GM21367 (cell line): ENCODE measurements around the gene NLRP9.

Source experiments
- ATAC-seq: cut with Tn5 transposase; IDR thresholded peaks from one replicate; pipeline ENCODE4 v1.9.1; 2021; ENCODE audit not compliant: unreplicated experiment

NLRP9 gene

DNA sequence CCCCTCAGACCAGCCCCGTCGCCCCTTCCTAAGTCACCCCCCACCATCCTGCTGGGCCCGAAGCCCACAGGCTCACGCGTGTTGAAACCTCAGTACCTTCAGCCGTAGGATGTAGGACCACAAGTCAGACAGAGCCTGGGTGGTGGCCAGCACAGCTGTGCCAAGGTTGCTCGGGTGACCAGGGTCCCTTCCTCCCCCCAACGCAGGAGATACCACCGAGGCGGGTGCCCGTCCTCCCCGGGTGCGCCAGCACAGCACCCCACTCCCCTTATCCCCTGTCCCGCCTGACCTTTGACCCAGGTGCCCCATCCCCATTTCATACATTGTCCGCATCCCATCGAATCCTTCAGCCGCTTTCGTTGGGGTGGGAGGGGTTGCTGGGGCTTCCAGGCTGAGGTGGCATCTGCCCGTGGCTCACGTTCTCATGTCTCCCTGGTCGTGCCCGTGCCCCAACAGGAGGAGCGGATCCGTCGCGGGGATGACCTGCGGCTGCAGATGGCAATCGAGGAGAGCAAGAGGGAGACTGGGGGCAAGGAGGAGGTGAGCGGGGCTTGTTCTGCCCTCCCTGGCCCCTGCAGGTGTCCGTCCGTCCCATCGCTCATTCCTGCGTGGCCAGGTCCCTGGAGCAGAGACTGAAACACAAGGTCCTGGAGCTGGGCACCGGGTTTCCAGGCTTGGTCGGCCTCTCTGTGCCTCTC lies 48.6 kb downstream of the NLRP9 start:
- ATAC-seq = no peak

GRCh38 chr19:55688422-55689218 lies 49.6 kb downstream of the NLRP9 start:
- ATAC-seq = no peak

DNA sequence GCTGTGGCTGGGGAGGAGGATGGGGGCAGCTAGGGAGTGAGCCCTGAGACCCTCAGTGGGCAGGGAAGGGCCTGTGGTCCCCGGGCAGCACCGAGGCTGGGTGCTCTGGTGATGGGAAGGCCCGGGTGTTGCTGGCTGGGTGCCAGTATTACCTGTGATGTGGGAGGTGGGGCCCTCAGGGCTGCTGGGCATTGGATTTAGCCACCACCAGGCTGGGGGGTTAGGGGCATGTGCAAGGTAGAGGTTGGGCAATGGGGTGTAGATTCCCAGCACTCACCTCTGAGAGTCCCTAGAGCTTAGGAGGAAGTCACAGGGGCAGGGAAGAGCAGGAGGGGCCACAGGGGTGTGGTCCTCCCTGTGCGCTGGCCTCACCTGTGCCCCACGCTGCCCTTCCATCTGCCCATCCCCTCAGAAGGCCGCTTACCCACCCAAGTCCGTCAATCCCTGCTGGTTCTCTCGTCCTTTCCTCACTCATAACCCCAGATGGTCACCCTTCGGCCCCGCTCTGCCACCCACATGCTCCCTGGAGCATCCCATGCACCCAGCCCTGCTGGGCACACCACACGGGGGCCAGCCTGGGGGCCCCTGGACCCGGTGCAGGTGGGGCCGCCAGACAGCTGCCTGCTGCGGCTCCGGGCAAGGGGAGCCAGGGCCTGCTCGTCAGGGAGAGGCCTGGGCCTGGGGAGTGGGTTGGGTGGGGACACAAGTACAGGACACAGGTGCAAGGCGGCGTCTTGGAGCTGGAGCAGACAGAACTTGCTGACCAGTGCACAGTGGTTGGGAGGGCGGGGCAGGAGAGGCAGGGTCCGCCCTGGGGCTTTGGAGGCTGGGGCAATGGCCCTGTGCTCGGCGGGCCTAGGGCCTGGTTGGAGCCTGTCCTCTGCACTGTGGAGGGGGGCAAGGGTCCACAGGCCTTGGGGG lies 50.7 kb downstream of the NLRP9 start:
- no peak for ATAC-seq

DNA sequence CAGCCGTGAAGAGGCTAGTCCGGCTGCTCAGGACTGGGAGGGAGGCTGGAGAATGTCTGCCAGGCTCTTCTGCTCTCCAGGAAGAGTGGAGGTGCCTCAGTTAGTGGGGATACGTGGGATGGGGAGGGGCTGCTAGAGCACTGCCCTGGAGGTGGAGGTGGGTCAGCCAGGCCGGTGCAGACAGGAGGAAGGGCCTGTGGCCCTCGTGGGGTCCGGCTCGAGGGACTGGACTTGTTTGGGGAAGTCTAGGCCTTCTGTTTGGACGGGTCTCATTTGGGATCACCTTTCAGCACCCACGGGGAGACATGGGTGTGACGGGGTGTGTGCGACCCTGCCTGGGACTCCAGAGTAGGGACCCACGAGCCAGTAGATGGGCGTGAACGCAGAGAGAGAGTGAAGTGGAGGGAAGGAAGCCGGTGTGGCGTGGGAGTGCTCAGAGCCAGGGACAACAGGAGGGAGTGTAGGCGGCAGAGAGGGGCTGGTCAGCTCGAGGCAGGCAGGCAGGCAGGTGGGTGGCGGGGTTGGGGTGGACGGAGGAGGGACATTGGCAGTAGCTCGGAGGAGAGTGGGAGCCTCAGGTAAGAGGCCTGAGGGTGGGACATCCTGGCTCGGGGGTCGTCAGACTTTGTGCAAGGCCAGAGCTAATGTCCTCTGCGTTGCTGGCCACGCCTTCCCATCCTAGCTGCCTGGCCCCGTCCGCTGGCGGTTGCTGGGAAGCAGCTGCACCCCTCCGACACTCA lies 51.7 kb downstream of the NLRP9 start:
- no peak for ATAC-seq

- ATAC-seq = no peak
These were observed 52.4 kb downstream of the NLRP9 start for GRCh38 chr19:55685776-55686175.

GRCh38 chr19:55684946-55685681 lies 53.1 kb downstream of the NLRP9 start:
- no peak for ATAC-seq

GRCh38 chr19:55683449-55684261 lies 54.5 kb downstream of the NLRP9 start:
- ATAC-seq = no peak

DNA sequence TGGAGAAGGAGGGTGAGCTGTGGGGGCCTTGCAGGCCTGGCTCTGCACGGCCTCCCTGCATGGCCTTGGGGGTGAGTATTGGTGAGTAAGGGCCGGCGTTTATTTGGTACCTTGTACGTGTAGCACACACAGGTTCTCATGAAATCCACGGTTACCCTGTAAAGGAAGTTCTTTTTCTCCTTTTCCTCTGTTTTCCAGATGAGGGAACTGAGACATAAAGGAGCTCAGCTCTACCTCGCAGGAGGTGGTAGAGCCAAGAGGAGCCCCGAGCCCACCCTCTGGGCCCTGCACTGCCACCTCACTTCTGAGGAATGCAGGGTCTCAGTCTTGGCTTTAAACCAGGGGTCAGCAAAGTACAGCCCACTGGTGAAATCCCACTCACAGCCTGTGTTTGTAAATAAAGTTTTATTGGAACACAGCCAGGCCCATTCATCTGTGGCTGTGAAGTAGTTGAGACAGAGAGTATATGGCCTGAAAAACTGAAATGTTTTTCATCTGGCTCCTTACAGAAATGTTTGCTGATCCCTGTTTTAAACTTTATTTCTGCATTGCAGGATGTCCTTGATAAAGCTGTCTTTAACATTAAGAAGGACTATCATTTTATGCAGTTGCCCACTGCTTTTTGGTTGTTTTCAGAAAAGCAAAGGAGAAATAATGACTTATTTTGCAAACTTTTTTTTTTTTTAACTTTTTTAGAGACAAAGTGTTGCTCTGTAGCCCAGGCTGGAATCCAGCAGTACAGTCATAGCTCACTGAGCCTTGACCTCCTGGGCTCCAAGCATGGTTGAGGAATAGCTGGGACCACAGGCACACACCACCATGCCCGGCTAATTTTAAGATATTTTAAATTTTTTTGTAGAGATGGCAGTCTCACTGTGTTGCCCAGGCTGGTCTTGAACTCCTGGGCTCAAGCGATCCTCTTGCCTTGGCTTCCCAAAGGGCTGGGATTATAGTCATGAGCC lies 56.8 kb downstream of the NLRP9 start:
- no peak for ATAC-seq

GRCh38 chr19:55680339-55681130 lies 57.7 kb downstream of the NLRP9 start:
- ATAC-seq = no peak

DNA sequence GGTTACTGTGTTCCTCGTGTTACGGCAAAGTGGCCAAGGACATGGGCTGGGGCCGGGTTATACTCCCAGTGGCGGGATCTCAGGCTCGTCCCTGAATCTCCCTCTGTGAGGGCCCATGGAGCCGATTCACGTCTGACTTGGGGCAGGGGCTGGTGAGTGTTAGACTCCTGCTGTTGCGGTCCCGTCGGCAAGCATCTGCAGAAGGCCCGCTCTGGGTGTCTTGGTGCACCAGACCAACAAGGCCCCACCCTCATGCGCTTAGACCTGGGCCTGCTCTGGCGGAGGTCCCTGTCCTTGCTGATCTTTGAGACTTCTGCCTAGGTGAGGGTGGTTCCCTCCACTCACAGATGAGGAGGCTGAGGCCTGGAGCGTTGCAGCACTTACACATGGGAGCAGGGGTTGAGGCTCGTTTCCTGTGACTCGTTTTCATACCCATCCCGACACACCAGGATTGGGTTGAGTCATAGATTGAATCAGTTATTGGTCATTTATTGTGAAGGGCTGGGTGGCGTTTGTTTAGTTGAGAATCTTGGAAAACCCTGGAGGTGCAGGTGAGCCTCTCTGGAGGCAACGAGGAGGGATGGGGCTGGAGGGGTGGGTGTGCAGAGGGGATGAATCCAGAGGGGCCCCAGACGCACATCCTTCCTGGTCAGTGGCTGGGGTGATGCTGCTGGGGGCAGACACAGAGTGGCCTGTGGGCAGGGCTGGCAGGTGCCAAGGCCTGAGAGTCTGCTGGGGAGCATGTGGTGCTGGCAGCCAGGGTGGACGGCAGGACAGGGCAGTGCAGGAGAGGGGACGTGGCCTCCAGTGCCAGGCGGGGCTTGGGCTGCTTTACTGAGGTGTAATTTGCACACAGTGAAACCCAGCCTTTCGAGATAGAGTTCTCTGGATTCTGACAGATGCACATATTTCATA lies 58.6 kb downstream of the NLRP9 start:
- no peak for ATAC-seq

GRCh38 chr19:55678121-55678671 lies 60.0 kb downstream of the NLRP9 start:
- ATAC-seq = peak; percentile 64

- ATAC-seq = no peak
These were observed 60.6 kb downstream of the NLRP9 start for GRCh38 chr19:55677572-55678028.

DNA sequence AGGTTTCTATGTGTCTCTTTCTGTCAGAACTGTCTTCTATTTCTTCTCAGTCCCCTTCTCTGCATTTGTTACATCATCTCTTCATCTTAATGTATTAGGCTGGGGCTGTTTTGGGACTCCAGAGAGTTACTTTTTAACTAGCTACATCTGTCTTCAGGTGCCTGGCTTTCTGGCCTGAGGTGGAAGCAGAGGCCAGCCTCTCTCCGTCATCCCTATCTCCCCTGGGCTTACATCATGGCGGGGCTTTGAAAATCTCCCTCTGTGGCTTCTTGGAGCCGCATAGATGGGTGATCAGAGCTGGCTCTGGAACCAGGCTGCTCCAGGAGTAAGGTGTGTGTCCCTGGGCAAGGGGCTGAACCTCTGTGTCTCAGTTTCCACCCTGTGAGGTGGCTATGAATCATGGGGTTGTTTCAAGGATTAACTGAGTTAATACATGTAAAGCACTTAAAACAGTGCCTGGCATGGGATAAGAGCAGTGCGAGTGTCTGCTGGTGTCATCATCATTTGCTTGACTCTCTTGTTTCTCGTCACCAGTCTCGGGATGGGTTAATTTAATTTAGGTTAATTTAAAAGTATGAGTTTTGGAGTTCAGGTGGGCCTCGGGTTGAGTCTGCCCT lies 61.2 kb downstream of the NLRP9 start:
- ATAC-seq = no peak

DNA sequence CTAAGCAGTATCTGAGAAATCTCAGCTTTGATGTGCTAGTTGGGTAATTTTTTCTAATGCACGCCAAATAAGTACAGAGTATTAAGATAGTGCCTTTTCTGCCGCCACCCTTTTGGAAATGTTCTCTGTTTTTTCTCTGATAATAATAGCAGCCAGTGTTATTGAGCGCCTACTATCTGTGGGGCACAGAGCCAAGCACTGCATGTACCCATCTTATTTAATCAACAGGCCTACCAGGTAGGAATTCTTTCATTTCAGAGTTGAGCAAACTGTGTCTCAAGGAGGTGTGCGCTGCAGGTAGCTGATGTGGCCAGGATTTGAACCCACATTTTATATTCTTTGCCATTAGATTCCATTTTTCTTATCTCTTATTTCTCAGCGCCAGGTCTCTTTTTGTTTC lies 61.8 kb downstream of the NLRP9 start:
- no peak for ATAC-seq

GRCh38 chr19:55675661-55676354 lies 62.4 kb downstream of the NLRP9 start:
- no peak for ATAC-seq
